OCI-LY1 (cell line): ENCODE measurements around the gene IER5.

Experiments used
- CTCF ChIP-seq: fragments of 200-600 bp; sonication (generic), shearing (Covaris generic); IDR thresholded peaks from 2 replicates; pipeline ENCODE4 v1.5.1; 2017; ENCODE audit warnings: mild to moderate bottlenecking, antibody characterized with exemption, low read length, moderate library complexity, mixed read lengths
- EZH2 ChIP-seq: fragments of 200-600 bp; sonication (generic), shearing (Covaris generic); IDR thresholded peaks from 2 replicates; pipeline ENCODE4 v1.8.0; 2017; ENCODE audit warnings: borderline replicate concordance, mixed run types, mild to moderate bottlenecking, antibody characterized with exemption, low read length, moderate library complexity, mixed read lengths

GRCh38 chr1:181049378-181049777 is 39.1 kb upstream of the IER5 start:
- TF ChIP-seq CTCF (no peak), EZH2 (no peak)
